Osteoblast (primary cell): ENCODE results near the gene H2BK1. TPM values are rescaled to one million over a fixed set of nuclear protein-coding genes. Genes with fewer than 3 reads are reported as not detected.

ENCODE experiments used
- DNase-seq: peaks from one replicate; pipeline ENCODE4 v3.0.0; 2011; ENCODE audit warnings: low spot score, mixed read lengths; ENCODE audit not compliant: insufficient read length; ENCODE audit errors: missing footprints
- H2AFZ ChIP-seq: 2 replicates; pipeline ENCODE4 v1.6.0; 2011; ENCODE audit warnings: mild to moderate bottlenecking, low read length
- H3K27ac ChIP-seq: 2 replicates; pipeline ENCODE4 v1.5.1; 2011; ENCODE audit warnings: mild to moderate bottlenecking, low read depth, low read length, moderate library complexity
- H3K27me3 ChIP-seq: 2 replicates; pipeline ENCODE4 v1.6.0; 2012; ENCODE audit warnings: mild to moderate bottlenecking, control low read depth, inconsistent platforms, low read length, moderate library complexity; ENCODE audit not compliant: insufficient read depth
- H3K36me3 ChIP-seq: 2 replicates; pipeline ENCODE4 v1.5.1; 2011; ENCODE audit warnings: mild to moderate bottlenecking, low read length, control low read depth, moderate library complexity; ENCODE audit not compliant: insufficient read depth
- H3K4me1 ChIP-seq: 2 replicates; pipeline ENCODE4 v1.5.1; 2011; ENCODE audit warnings: mild to moderate bottlenecking, low read length, control low read depth, moderate library complexity; ENCODE audit not compliant: insufficient read depth
- H3K4me2 ChIP-seq: 2 replicates; pipeline ENCODE4 v1.6.0; 2011; ENCODE audit warnings: mild to moderate bottlenecking, low read length; ENCODE audit not compliant: insufficient read depth
- H3K4me3 ChIP-seq: fragments of 200-600 bp; sonication (generic); 3 replicates; pipeline ENCODE4 v1.5.1; 2012; ENCODE audit warnings: mild to moderate bottlenecking, low read length, inconsistent platforms; ENCODE audit not compliant: insufficient read depth
- H3K79me2 ChIP-seq: 2 replicates; pipeline ENCODE4 v1.6.0; 2012; ENCODE audit warnings: mild to moderate bottlenecking, low read length, control low read depth, inconsistent platforms; ENCODE audit not compliant: insufficient read depth
- H3K9me3 ChIP-seq: 2 replicates; pipeline ENCODE4 v1.5.1; 2011; ENCODE audit warnings: low read depth, low read length, control low read depth
- H4K20me1 ChIP-seq: 2 replicates; pipeline ENCODE4 v1.6.0; 2012; ENCODE audit warnings: mild to moderate bottlenecking, low read length, control low read depth; ENCODE audit not compliant: insufficient read depth
- total RNA-seq: library from RNA; depleted of rRNA; stranded (reverse); fragments of >200 nt; gene quantifications from 2 replicates; pipeline ENCODE4 v1.2.3, GENCODE V29; 2012
- TF ChIP-seq, protein P1 (sequence below): IDR thresholded peaks from 2 replicates; pipeline ENCODE4 v1.5.1; 2011; ENCODE audit warnings: mild to moderate bottlenecking, low read depth, low read length, moderate library complexity; ENCODE audit errors: extremely low read depth

The H2BK1 gene
- total RNA-seq, 1 donor: not detected

GRCh38 chr7:151228024-151228866, 18.0 kb upstream of the H2BK1 start:
- H3K79me2 ChIP-seq: peaks cover 43% of the 10 kb centered on the region
- no peaks in the 10 kb centered on the region for H3K9me3 ChIP-seq
- peak overlapping the region; percentile 90 for H3K4me3 ChIP-seq
- peaks cover 13% of the 10 kb centered on the region for H4K20me1 ChIP-seq
- peak overlapping the region; percentile 97 for H2AFZ ChIP-seq
- H3K4me2 ChIP-seq: peak overlapping the region; percentile 97
- DNase-seq: peak; percentile 78
- peak overlapping the region; percentile 65 for H3K27ac ChIP-seq
- TF ChIP-seq, protein P1, sequence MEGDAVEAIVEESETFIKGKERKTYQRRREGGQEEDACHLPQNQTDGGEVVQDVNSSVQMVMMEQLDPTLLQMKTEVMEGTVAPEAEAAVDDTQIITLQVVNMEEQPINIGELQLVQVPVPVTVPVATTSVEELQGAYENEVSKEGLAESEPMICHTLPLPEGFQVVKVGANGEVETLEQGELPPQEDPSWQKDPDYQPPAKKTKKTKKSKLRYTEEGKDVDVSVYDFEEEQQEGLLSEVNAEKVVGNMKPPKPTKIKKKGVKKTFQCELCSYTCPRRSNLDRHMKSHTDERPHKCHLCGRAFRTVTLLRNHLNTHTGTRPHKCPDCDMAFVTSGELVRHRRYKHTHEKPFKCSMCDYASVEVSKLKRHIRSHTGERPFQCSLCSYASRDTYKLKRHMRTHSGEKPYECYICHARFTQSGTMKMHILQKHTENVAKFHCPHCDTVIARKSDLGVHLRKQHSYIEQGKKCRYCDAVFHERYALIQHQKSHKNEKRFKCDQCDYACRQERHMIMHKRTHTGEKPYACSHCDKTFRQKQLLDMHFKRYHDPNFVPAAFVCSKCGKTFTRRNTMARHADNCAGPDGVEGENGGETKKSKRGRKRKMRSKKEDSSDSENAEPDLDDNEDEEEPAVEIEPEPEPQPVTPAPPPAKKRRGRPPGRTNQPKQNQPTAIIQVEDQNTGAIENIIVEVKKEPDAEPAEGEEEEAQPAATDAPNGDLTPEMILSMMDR: no peak
- peaks cover 18% of the 10 kb centered on the region for H3K36me3 ChIP-seq
- peaks cover 33% of the 10 kb centered on the region for H3K4me1 ChIP-seq
- no peaks in the 10 kb centered on the region for H3K27me3 ChIP-seq

- Histone ChIP-seq H3K27ac (peak within 1 kb of the TSS; percentile 83), H2AFZ (peak within 1 kb of the TSS; percentile 97), H4K20me1 (peaks cover 13% of the 10 kb centered on the region), H3K4me1 (peaks cover 33% of the 10 kb centered on the region), H3K9me3 (no peaks in the 10 kb centered on the region), H3K27me3 (no peaks in the 10 kb centered on the region), H3K4me2 (peak within 1 kb of the TSS; percentile 97), H3K79me2 (peaks cover 32% of the 10 kb centered on the region), H3K4me3 (peak within 1 kb of the TSS; percentile 90), H3K36me3 (peaks cover 29% of the 10 kb centered on the region)
- TF ChIP-seq, protein P1: no peak
- peak; percentile 99 for DNase-seq
Measured at GRCh38 chr7:151226875-151227782, 16.8 kb upstream of the H2BK1 start, which contains the start of gene ABCF2. Gene ABCF2 (minus strand): TSS chr7:151227205. CDS start chr7:151226458, 747 bp downstream.

GRCh38 chr7:151226560-151226874, 16.2 kb upstream of the H2BK1 start:
- TF ChIP-seq, protein P1: no peak
- peak overlapping the region; percentile 65 for H2AFZ ChIP-seq
- H3K36me3 ChIP-seq: peaks cover 35% of the 10 kb centered on the region
- H3K27me3 ChIP-seq: no peaks in the 10 kb centered on the region
- DNase-seq: peak; percentile 67
- peaks cover 13% of the 10 kb centered on the region for H4K20me1 ChIP-seq
- H3K4me2 ChIP-seq: peak overlapping the region; percentile 97
- H3K27ac ChIP-seq: peak overlapping the region; percentile 83
- peak overlapping the region; percentile 90 for H3K4me3 ChIP-seq
- peaks cover 28% of the 10 kb centered on the region for H3K79me2 ChIP-seq
- H3K4me1 ChIP-seq: peaks cover 27% of the 10 kb centered on the region
- no peaks in the 10 kb centered on the region for H3K9me3 ChIP-seq
